PFSK-1 (cell line): Measurements from ENCODE around the gene COMP.

ENCODE experiments used
- POLR2AphosphoS5 ChIP-seq: IDR thresholded peaks from 2 replicates; pipeline ENCODE4 v1.6.1; 2012; ENCODE audit warnings: low read depth, mild to moderate bottlenecking, control low read depth, low read length, moderate library complexity
- REST ChIP-seq, 2 experiments: IDR thresholded peaks; 2 replicates each; pipeline versions ENCODE4 v1.6.1 to v1.8.0; 2011 to 2012; ENCODE audit warnings: low read depth in 2 of 2, low read length in 2 of 2, control low read depth in 1 of 2, inconsistent platforms in 1 of 2, mild to moderate bottlenecking in 1 of 2, moderate library complexity in 1 of 2; ENCODE audit not compliant: insufficient read depth in 1 of 2

GRCh38 chr19:18749362-18750231 is 41.5 kb downstream of the COMP start:
- TF ChIP-seq POLR2AphosphoS5 (no peak), REST (IDR thresholded peaks at IDR 0.05; ENCODE audit: insufficient read depth in 1 of 2, low read depth in 2 of 2, low read length in 2 of 2) (no peak)
